Activated CD8-positive, alpha-beta T cell treated with anti-CD3 and anti-CD28 coated beads for 36 hours (primary cell): ENCODE measurements around the gene CDKN3. TPM values are rescaled to one million over a fixed set of nuclear protein-coding genes. Genes with fewer than 3 reads are reported as not detected.

Source experiments
- ATAC-seq: fragments of 200-7000 bp; cut with Tn5 transposase; one replicate; pipeline ENCODE4 v1.10.0; 2021; ENCODE audit warnings: mild to moderate bottlenecking, moderate library complexity
- CTCF ChIA-PET: fragments of 350-600 bp; sonication (Branson Sonifier 250); formaldehyde crosslinking; loops from one replicate; lab custom pipeline; 2021; ENCODE audit warnings: antibody characterized with exemption; lab: Charles Lee
- POLR2A ChIA-PET: fragments of 350-600 bp; sonication (Branson Sonifier 250); formaldehyde crosslinking; loops from one replicate; lab custom pipeline; 2021; ENCODE audit warnings: antibody characterized with exemption; lab: Charles Lee
- DNase-seq: peaks from one replicate; pipeline ENCODE4 v3.0.0-alpha.2; 2020
- H3K27ac Mint-ChIP-seq: one replicate; pipeline ENCODE4 v1.8.0; 2021; ENCODE audit warnings: mild to moderate bottlenecking, mixed read lengths
- H3K27me3 Mint-ChIP-seq: one replicate; pipeline ENCODE4 v1.8.0; 2021; ENCODE audit warnings: mixed read lengths
- H3K36me3 Mint-ChIP-seq: one replicate; pipeline ENCODE4 v1.8.0; 2021; ENCODE audit warnings: low read depth, mixed read lengths
- H3K4me1 Mint-ChIP-seq: one replicate; pipeline ENCODE4 v1.8.0; 2021; ENCODE audit warnings: low read depth, mixed read lengths
- H3K4me3 Mint-ChIP-seq: one replicate; pipeline ENCODE4 v1.8.0; 2021; ENCODE audit warnings: mild to moderate bottlenecking, moderate library complexity, mixed read lengths
- H3K9me3 Mint-ChIP-seq: one replicate; pipeline ENCODE4 v1.8.0; 2021; ENCODE audit warnings: mixed read lengths
- CTCF ChIP-seq: fragments of 200-600 bp; IDR thresholded peaks from one replicate; pipeline ENCODE4 v1.8.0; 2022; ENCODE audit warnings: antibody characterized with exemption, mild to moderate bottlenecking
- intact Hi-C: fragments of 100-400 bp; cut with micrococcal nuclease; formaldehyde crosslinking; loops from one replicate; pipeline ENCODE4 v1.10.0; 2022
- total RNA-seq, 2 experiments: library from RNA; stranded (reverse); gene quantifications; one replicate each; pipeline ENCODE4 v1.2.3, GENCODE V29; 2021

Gene CDKN3
- 10 to 100 TPM; 88.0 to 92.7 TPM for total RNA-seq

GRCh38 chr14:54396493-54397335, at the start of gene CDKN3:
Gene CDKN3 (plus strand): TSS chr14:54397007. CDS start chr14:54397069, 62 bp downstream.
- Mint-ChIP-seq H3K36me3 (peaks cover 11% of the 10 kb centered on the region), H3K9me3 (no peaks in the 10 kb centered on the region), H3K4me3 (peak within 1 kb of the TSS; percentile 91), H3K4me1 (peaks cover 17% of the 10 kb centered on the region), H3K27me3 (no peaks in the 10 kb centered on the region), H3K27ac (peak within 1 kb of the TSS; percentile 80)
- TF ChIP-seq CTCF, result no peak
- ChIA-PET POLR2A (interaction anchor here (0.5 to 1.8 kb wide), 10 partner anchors 14 to 310 kb away, joined by 3 to 7 read pairs (median 4); no protein-coding TSS in a partner anchor), CTCF (interaction anchor here (1.1 to 2.1 kb wide), 7 partner anchors 8 to 91 kb away, joined by 3 to 6 read pairs (median 3); no protein-coding TSS in a partner anchor)
- DNase-seq (peak; percentile 99), ATAC-seq (peak; percentile 97)
- intact Hi-C loops, result loop anchor here (5.0 kb wide), 1 partner anchor 46 kb away; the partner anchor contains the start of gene CNIH1

GRCh38 chr14:54347044-54347443, 49.8 kb upstream of the CDKN3 start:
- no peak for TF ChIP-seq CTCF
- Mint-ChIP-seq H3K27ac (no peak overlapping the region), H3K4me1 (no peaks in the 10 kb centered on the region), H3K4me3 (no peak overlapping the region), H3K9me3 (no peaks in the 10 kb centered on the region), H3K36me3 (no peaks in the 10 kb centered on the region), H3K27me3 (peaks cover 10% of the 10 kb centered on the region)
- DNase-seq (no peak), ATAC-seq (no peak)
- ChIA-PET CTCF (interaction anchor here (0.9 to 2.2 kb wide), 25 partner anchors 8 to 1052 kb away, joined by 3 to 14 read pairs (median 4); partner anchors contain the start of gene CDKN3), POLR2A (no interaction called here)
- intact Hi-C loops, result loop anchor here (10.0 kb wide), 1 partner anchor 802 kb away; no protein-coding TSS in a partner anchor

- no peaks in the 10 kb centered on the region for H3K4me1 Mint-ChIP-seq
- DNase-seq (no peak), ATAC-seq (peak; percentile 56)
- H3K27ac Mint-ChIP-seq, result no peak overlapping the region
- ChIA-PET CTCF (interaction anchor here (0.7 to 2.2 kb wide), 51 partner anchors 8 to 1053 kb away, joined by 3 to 14 read pairs (median 4); partner anchors contain the start of gene CDKN3), POLR2A (no interaction called here)
- H3K27me3 Mint-ChIP-seq, result peaks cover 10% of the 10 kb centered on the region
- TF ChIP-seq CTCF, result peak; percentile 85
- no peaks in the 10 kb centered on the region for H3K9me3 Mint-ChIP-seq
- intact Hi-C loops, result loop anchor here (10.0 kb wide), 1 partner anchor 803 kb away; no protein-coding TSS in a partner anchor
- no peak overlapping the region for H3K4me3 Mint-ChIP-seq
- no peaks in the 10 kb centered on the region for H3K36me3 Mint-ChIP-seq
These were observed 48.7 kb upstream of the CDKN3 start for GRCh38 chr14:54348001-54348611.

GRCh38 chr14:54348923-54349620, 47.7 kb upstream of the CDKN3 start:
- no peak for TF ChIP-seq CTCF

More at GRCh38 chr14:54348923-54349620, 47.7 kb upstream of the CDKN3 start:
- CTCF ChIA-PET, result interaction anchor here (1.3 to 2.2 kb wide), 12 partner anchors 7 to 1024 kb away, joined by 3 to 14 read pairs (median 6); no protein-coding TSS in a partner anchor
- no peak for ATAC-seq
- no peak for DNase-seq
- peaks cover 15% of the 10 kb centered on the region for H3K27me3 Mint-ChIP-seq
- H3K4me1 Mint-ChIP-seq, result no peaks in the 10 kb centered on the region
- H3K9me3 Mint-ChIP-seq, result no peaks in the 10 kb centered on the region
- no peak overlapping the region for H3K4me3 Mint-ChIP-seq
- no peak overlapping the region for H3K27ac Mint-ChIP-seq
- no peaks in the 10 kb centered on the region for H3K36me3 Mint-ChIP-seq
- intact Hi-C loops, result loop anchor here (10.0 kb wide), 1 partner anchor 804 kb away; no protein-coding TSS in a partner anchor
- POLR2A ChIA-PET, result no interaction called here
